Right atrium auricular region (tissue), 2 donors: ENCODE measurements around the gene KLHL42. TPM values are rescaled to one million over a fixed set of nuclear protein-coding genes. Genes with fewer than 3 reads are reported as not detected.

Experiments
- DNase-seq: peaks from one replicate; pipeline ENCODE4 v3.0.0-alpha.2; 2019; ENCODE audit warnings: low spot score
- H3K27ac ChIP-seq, 2 donors: fragments of 200-600 bp; sonication (generic); 1 replicate in 1 of 2; 2 replicates in 1 of 2; pipeline ENCODE4 v1.5.1; 2016 to 2019
- H3K27me3 ChIP-seq, 2 donors: fragments of 200-600 bp; sonication (generic); one replicate each; pipeline versions ENCODE4 v1.5.1 to v1.6.0; 2017 to 2019
- H3K36me3 ChIP-seq: fragments of 200-600 bp; sonication (generic); one replicate; pipeline ENCODE4 v1.5.1; 2016
- H3K4me1 ChIP-seq, 2 donors: fragments of 200-600 bp; sonication (generic); one replicate each; pipeline versions ENCODE4 v1.5.1 to v1.6.0; 2017 to 2019
- H3K4me3 ChIP-seq, 2 donors: fragments of 200-600 bp; sonication (generic); 1 replicate in 1 of 2; 2 replicates in 1 of 2; pipeline ENCODE4 v1.5.1; 2017 to 2019; ENCODE audit warnings: mild to moderate bottlenecking in 1 of 2, moderate library complexity in 1 of 2
- H3K9me3 ChIP-seq, 2 donors: fragments of 200-600 bp; sonication (generic); one replicate each; pipeline ENCODE4 v1.5.1; 2019
- total RNA-seq, 2 donors: library from RNA; depleted of rRNA; stranded (reverse); fragments of >200 nt; gene quantifications; one replicate each; pipeline ENCODE4 v1.1.0, GENCODE V29; 2016
- TF ChIP-seq, protein P1 (sequence below), 2 donors: fragments of 200-600 bp; sonication (generic); IDR thresholded peaks; one replicate each; pipeline ENCODE4 v1.5.1; 2019; ENCODE audit warnings: antibody characterized with exemption in 2 of 2

Gene KLHL42
- total RNA-seq, 2 donors from 2014 or later: 6.7 to 11.4 TPM

- no peaks in the 10 kb centered on the region for H3K27me3 ChIP-seq
- no peak overlapping the region for H3K4me3 ChIP-seq
- no peaks in the 10 kb centered on the region for H3K4me1 ChIP-seq
- TF ChIP-seq, protein P1, sequence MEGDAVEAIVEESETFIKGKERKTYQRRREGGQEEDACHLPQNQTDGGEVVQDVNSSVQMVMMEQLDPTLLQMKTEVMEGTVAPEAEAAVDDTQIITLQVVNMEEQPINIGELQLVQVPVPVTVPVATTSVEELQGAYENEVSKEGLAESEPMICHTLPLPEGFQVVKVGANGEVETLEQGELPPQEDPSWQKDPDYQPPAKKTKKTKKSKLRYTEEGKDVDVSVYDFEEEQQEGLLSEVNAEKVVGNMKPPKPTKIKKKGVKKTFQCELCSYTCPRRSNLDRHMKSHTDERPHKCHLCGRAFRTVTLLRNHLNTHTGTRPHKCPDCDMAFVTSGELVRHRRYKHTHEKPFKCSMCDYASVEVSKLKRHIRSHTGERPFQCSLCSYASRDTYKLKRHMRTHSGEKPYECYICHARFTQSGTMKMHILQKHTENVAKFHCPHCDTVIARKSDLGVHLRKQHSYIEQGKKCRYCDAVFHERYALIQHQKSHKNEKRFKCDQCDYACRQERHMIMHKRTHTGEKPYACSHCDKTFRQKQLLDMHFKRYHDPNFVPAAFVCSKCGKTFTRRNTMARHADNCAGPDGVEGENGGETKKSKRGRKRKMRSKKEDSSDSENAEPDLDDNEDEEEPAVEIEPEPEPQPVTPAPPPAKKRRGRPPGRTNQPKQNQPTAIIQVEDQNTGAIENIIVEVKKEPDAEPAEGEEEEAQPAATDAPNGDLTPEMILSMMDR (IDR thresholded peaks at IDR 0.05): no peak
- DNase-seq: no peak
- no peak overlapping the region for H3K27ac ChIP-seq
- no peaks in the 10 kb centered on the region for H3K9me3 ChIP-seq
- H3K36me3 ChIP-seq: no peaks in the 10 kb centered on the region
Observed at GRCh38 chr12:27766587-27766986, 13.4 kb upstream of the KLHL42 start.

GRCh38 chr12:27769142-27769673 is 10.8 kb upstream of the KLHL42 start:
- Histone ChIP-seq H3K9me3 (no peaks in the 10 kb centered on the region), H3K27ac (no peak overlapping the region), H3K36me3 (no peaks in the 10 kb centered on the region), H3K4me3 (no peak overlapping the region), H3K4me1 (no peaks in the 10 kb centered on the region), H3K27me3 (no peaks in the 10 kb centered on the region)
- TF ChIP-seq, protein P1 (IDR thresholded peaks at IDR 0.05): no peak
- no peak for DNase-seq

- Histone ChIP-seq H3K27ac (no peak overlapping the region), H3K9me3 (no peaks in the 10 kb centered on the region), H3K36me3 (no peaks in the 10 kb centered on the region), H3K4me3 (no peak overlapping the region), H3K27me3 (no peaks in the 10 kb centered on the region), H3K4me1 (no peaks in the 10 kb centered on the region)
- no peak for DNase-seq
- TF ChIP-seq, protein P1 (IDR thresholded peaks at IDR 0.05): no peak
Observed at GRCh38 chr12:27771481-27772327, 8.3 kb upstream of the KLHL42 start.

DNA sequence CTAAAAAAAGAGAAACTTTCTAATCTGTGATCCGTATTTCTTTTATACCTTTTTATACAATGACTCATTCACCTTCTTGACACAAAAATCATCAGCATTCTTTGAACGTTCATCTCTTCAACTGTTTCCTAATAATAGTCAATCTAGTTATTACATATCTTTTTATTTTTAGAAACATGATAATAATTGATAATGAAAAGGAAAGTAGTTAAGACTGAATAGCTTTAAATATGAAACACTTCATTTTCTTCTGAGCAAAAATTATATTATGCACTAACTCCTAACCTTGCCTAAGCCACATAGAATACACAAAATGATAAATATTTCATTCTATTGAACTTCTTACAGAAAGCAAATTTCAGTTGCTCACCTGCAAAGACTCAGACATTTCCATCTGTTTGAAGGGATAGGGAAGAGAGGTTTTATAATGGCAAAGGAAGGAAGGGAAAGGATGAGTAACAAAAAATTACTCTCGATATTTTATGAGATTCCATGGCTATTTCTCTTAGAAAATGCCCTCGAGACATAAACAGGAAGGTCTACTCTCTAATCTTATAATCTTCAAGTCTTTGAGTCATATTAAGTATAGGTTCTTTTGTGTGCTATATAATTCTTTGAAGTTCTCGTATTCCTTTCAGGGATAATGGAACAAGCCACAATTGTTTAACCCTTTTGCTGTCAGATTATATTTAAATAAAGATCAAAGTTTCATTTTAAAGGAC is 7.5 kb upstream of the KLHL42 start:
- TF ChIP-seq, protein P1 (IDR thresholded peaks at IDR 0.05): no peak
- H3K9me3 ChIP-seq: no peaks in the 10 kb centered on the region
- no peak for DNase-seq

DNA sequence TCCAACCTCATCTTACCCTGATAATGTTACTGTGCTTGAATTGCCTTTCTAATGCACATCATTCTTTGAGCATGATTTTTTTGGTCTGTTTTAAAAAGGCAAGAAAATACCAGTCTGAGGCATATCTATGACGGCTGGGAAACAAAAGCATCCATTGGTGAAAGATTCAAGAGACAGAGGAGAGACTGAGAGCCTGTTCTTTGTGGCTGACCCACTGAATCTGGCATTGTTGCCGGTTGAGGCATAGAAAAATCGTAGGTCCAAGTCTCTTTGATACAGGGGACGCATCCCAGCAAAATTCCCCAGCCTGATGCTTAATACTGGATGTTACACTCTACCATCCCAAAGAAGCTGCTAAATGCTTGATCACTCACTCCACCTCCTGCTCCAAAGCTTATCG is 2.9 kb upstream of the KLHL42 start:
- Histone ChIP-seq H3K27ac (no peak overlapping the region), H3K4me1 (peaks cover 0 to 19% of the 10 kb centered on the region in 2 donors), H3K9me3 (no peaks in the 10 kb centered on the region), H3K4me3 (no peak overlapping the region), H3K27me3 (no peaks in the 10 kb centered on the region), H3K36me3 (no peaks in the 10 kb centered on the region)
- TF ChIP-seq, protein P1 (IDR thresholded peaks at IDR 0.05): no peak
- DNase-seq: no peak

More for the DNA sequence above, 7.5 kb upstream of the KLHL42 start:
- no peak overlapping the region for H3K4me3 ChIP-seq
- H3K36me3 ChIP-seq: no peaks in the 10 kb centered on the region
- H3K4me1 ChIP-seq: no peaks in the 10 kb centered on the region
- H3K27me3 ChIP-seq: no peaks in the 10 kb centered on the region
- no peak overlapping the region for H3K27ac ChIP-seq
